GM20000 (cell line): ENCODE results near the gene CDKAL1.
A peak's percentile ranks its signal among the peaks of the same experiment; 100 is the strongest.

Experiments used
- DNase-seq: peaks from one replicate; pipeline ENCODE4 v3.0.0; 2012; ENCODE audit warnings: low spot score
- TF ChIP-seq, protein P1 (sequence below): IDR thresholded peaks from 2 replicates; pipeline ENCODE4 v1.5.1; 2012; ENCODE audit warnings: mild to moderate bottlenecking, control low read depth; ENCODE audit errors: extremely low read depth, missing control alignments

CDKAL1 gene

DNA sequence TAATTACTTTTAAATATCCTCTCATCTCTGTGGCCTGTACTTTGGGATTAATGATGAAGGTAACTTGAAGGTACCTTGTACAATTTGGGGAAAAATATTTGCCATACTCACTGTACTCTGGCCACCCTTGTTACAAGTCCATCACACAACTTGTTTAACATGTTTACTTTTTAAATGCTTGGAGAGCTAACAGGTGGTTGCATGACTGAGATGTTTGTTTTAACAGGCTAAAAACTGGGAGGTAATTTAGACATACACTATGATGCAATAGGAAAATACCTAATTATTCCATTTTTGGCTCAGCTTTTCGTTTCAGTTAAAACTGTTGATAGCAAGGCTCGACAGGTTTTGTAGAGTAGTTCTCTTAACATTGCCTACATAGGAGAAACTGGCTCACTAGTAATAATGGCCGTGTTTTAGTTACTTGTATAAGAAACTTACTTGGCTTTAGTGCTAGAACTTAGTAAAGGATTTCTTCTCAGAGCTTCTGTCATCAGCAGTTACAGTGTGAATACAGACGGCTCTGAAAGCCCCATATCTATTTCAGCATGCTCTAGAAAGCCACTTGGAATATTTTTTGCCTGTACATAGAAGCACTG is 569.5 kb downstream of the CDKAL1 start:
- DNase-seq: no peak
- TF ChIP-seq, protein P1, sequence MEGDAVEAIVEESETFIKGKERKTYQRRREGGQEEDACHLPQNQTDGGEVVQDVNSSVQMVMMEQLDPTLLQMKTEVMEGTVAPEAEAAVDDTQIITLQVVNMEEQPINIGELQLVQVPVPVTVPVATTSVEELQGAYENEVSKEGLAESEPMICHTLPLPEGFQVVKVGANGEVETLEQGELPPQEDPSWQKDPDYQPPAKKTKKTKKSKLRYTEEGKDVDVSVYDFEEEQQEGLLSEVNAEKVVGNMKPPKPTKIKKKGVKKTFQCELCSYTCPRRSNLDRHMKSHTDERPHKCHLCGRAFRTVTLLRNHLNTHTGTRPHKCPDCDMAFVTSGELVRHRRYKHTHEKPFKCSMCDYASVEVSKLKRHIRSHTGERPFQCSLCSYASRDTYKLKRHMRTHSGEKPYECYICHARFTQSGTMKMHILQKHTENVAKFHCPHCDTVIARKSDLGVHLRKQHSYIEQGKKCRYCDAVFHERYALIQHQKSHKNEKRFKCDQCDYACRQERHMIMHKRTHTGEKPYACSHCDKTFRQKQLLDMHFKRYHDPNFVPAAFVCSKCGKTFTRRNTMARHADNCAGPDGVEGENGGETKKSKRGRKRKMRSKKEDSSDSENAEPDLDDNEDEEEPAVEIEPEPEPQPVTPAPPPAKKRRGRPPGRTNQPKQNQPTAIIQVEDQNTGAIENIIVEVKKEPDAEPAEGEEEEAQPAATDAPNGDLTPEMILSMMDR: no peak

GRCh38 chr6:21104288-21104687 is 570.0 kb downstream of the CDKAL1 start:
- TF ChIP-seq, protein P1: no peak
- DNase-seq: no peak

DNA sequence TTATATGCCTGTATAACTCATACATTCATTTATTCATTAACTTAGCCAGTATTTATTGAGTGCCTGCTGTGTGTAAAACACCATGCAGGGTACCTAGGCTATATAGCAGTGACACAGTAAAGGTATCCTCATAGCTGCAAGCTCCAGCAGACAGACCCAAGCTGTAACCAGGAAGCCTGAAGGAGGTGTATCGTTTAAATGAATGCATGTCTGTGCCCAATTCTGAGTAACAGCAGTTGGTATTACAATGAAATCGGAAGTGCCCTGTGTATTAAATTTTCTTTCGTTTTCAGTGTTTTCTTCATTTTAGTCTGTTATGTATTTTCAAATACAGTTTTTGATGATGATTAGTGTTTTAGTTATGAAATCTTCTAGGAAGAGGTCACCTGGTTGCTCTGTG is 573.5 kb downstream of the CDKAL1 start:
- DNase-seq: no peak
- TF ChIP-seq, protein P1: no peak

GRCh38 chr6:21109391-21110178 is 575.3 kb downstream of the CDKAL1 start:
- peak; percentile 8 for DNase-seq
- TF ChIP-seq, protein P1: no peak

DNA sequence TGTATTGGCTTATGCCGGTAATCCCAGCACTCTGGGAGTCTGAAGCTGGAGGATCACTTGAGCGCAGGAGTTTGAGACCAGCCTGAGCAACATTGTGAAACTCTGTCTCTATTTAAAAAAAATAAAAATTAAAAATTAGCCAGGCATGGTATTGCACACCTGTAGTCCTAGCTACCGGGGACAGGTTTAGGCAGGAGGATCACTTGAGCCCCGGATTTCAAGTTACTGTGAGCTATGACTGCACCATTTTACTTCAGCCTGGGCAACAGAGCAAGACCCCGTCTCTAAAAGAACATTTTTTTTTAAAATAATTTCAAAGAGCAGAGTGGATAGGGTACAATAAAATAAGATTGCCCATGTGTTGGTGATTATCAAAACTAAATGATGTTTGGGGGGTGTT is 576.4 kb downstream of the CDKAL1 start:
- no peak for DNase-seq
- TF ChIP-seq, protein P1: no peak

GRCh38 chr6:21111093-21111725 is 577.0 kb downstream of the CDKAL1 start:
- no peak for DNase-seq

More at GRCh38 chr6:21111093-21111725, 577.0 kb downstream of the CDKAL1 start:
- TF ChIP-seq, protein P1: no peak
